CD4-positive, alpha-beta T cell treated with Interleukin-12 subunit alpha and Interleukin-12 subunit beta, for 1 hour (primary cell): ENCODE data around the gene GNL3.
A peak's percentile ranks its signal among the peaks of the same experiment; 100 is the strongest.
"Not testable (repeated sequence)": the region's sequence is repeated elsewhere in the genome, so short reads cannot be mapped to it uniquely, and the experiment has no call there.

ENCODE experiments used
- DNase-seq: peaks from one replicate; pipeline ENCODE4 v3.0.0-alpha.2; 2020

Gene GNL3

GRCh38 chr3:52721730-52722008 is 35.8 kb downstream of the GNL3 start:
- DNase-seq: no peak

- no peak for DNase-seq
These were observed 36.7 kb downstream of the GNL3 start for GRCh38 chr3:52722491-52722890.

GRCh38 chr3:52723935-52724334 is 38.1 kb downstream of the GNL3 start:
- no peak for DNase-seq

- no peak for DNase-seq
These were observed 38.7 kb downstream of the GNL3 start for GRCh38 chr3:52724511-52724910.

GRCh38 chr3:52728753-52729152 is 42.9 kb downstream of the GNL3 start:
- DNase-seq: not testable (repeated sequence)

GRCh38 chr3:52730681-52731080 is 44.8 kb downstream of the GNL3 start:
- no peak for DNase-seq

- no peak for DNase-seq
These were observed 45.8 kb downstream of the GNL3 start for GRCh38 chr3:52731590-52731989.

DNA sequence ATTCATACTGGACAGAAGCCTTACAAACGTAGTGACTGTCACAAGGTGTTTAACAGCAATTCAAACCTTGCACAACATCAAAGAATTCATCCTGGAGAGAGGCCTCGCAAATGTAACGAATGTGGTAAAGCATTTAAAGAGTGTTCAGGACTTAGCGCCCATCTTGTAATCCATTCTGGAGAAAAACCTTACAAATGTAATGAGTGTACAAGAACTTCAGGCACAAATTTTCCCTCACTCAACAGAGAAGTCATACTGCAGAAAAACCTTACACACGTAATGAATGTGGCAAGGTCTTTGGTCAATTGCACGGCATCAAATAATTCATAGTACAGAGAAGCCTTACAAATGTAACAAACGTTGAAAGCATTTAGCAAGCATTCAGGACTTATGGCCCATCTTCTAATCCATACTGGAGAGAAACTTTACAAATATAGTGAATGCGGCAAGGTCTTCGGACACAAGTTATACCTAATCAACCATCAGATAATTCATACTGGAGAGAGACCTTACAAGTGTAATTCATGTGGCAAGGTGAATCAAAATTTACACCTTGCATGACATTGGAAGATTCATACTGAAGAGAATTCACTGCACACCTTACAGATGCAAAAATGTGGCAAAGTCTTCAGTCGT is 47.5 kb downstream of the GNL3 start:
- no peak for DNase-seq

- DNase-seq: no peak
These were observed 53.9 kb downstream of the GNL3 start for GRCh38 chr3:52739730-52740129.

DNA sequence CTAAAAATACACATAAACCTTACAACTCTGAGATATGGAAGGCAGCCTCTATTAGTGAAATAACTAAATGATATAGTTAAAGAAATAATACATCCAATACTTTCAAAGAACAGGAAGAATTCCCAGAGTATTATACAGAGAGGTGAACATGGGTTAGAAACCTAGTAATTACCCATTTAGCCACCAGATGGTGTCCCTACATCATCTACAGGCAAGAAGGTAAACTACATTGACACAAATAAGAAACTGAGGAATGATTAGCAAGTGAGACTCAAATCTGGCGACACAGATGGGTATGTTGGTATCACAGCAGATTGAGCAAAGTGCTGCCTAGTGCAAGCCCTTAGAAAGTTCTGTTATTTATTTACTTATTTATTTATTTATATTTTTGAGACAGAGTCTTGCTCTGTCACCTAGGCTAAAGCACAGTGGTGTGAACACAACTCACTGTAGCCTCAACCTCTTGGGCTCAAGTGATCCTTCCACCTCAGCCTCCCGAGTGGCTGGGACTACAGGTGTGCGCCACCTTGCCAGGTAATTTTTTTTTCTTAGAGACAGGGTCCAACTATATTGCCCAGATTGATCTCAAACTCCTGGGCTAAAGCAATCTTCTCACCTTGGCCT is 56.7 kb downstream of the GNL3 start:
- peak; percentile 36 for DNase-seq

DNA sequence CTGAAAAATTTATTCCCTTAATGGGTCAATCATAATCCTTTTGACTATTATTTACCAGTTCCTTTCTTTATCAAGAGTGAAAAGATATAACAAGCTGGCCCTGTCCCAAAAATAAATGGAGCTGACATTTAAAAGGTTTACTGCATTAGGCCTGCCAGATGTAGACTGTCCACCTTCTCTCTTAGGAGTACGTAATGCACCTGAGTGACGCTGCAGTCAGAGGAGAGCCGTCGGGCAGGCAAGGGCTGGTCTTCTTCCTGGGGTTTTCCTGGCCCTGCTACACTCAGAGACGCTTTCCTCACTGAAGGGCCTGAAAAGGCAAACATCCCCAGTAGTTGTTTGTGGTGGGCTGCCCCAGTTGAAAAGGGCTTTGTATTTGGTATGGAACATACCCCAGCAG is 57.3 kb downstream of the GNL3 start:
- no peak for DNase-seq

- DNase-seq: no peak
These were observed 57.9 kb downstream of the GNL3 start for GRCh38 chr3:52743721-52744120.
